HG03354 (cell line): Measurements from ENCODE around the gene MBD3L1.

Experiments used
- ATAC-seq: cut with Tn5 transposase; IDR thresholded peaks from one replicate; pipeline ENCODE4 v1.9.1; 2021; ENCODE audit warnings: mild to moderate bottlenecking; ENCODE audit not compliant: unreplicated experiment, poor library complexity, severe bottlenecking

Gene MBD3L1

DNA sequence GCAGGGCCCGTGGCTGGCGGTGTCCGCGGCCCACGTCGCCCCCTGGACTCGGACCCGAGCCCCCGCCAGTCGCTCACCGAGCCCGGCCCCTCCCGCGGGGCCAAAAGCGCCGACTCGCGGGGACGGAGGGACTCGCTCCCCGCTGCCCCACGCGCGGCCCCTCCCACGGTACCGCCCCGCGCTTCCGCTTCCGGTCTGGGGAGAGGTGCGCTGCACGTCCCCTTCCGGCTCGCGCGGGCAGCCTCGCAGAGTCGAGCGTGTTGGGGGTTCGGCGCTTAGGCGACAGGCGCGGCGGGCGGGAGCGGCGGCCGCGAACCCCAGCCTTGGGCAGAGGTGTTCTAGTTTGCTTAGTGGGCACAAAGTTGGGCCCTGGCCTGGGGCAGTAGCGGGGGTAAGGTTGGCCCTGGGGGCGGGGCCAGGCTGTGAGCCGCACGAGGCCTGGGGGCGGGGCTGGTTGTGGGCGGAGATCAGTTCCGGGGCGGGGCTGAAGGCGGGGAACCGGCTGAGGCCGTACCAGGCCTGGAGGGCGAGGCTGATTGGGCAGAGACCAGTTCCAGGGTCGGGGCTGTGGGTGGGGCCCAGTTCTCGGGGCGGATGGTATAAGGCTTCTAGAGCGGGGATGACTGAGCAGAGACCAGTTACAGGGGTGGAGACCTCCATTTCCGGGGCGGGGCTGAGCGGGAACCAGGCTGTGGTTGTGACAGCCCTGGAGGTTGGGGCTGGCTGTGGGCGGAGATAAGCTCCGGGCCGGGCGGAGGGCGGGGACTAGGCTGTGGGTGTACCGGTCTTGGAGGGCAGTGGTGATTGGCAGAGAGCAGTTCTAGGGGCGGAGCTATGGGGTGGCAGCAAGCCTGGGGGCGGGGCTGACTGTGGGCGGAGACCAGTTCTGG, at the start of gene MBD3L1, which contains the start of gene ZNF558:
Gene MBD3L1, plus strand, starts transcription at position 246 of the 890 bp plus-strand sequence. CDS start 10,302 bp downstream, outside the sequence.
Gene ZNF558, minus strand, starts transcription at position 173 of the 890 bp plus-strand sequence. CDS start 9,645 bp downstream, outside the sequence.
- peak; percentile 86 for ATAC-seq

DNA sequence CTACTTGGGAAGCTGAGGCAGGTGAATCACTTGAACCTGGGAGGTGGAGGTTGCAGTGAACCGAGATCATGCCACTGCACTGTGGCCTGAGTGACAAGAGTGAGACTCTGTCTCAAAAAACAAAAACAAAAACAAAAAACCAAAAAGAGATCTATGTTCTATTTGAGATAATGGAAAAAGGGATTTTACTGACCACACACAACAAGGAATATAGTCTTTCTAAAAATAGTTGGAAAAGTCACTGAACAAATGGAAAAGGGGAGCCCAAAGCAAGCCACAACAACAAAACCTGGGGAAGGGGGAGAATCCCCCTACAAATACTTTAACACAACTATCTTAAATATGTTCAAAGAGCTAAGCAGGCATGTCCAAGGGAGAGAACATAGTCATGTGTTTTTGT, 37.4 kb upstream of the MBD3L1 start:
- no peak for ATAC-seq

DNA sequence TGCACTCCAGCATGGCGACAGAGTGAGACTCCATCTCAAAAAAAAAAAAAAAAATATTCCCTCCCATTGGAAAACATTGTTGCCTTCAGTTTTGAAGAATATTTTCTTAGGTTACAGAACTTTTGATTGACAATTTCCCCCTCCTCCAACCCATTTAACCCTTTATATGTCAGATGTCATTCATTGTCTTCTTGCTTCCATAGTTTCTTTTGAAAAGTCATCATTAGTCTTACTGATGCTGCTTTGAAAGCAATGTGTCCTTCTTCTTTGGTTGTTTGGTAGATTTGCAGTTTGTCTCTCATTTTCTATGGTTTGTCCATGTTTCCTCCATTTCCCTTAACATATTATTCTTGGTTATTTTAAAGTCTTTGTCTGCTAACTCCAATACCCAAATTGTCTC, 25.5 kb upstream of the MBD3L1 start:
- ATAC-seq: no peak

DNA sequence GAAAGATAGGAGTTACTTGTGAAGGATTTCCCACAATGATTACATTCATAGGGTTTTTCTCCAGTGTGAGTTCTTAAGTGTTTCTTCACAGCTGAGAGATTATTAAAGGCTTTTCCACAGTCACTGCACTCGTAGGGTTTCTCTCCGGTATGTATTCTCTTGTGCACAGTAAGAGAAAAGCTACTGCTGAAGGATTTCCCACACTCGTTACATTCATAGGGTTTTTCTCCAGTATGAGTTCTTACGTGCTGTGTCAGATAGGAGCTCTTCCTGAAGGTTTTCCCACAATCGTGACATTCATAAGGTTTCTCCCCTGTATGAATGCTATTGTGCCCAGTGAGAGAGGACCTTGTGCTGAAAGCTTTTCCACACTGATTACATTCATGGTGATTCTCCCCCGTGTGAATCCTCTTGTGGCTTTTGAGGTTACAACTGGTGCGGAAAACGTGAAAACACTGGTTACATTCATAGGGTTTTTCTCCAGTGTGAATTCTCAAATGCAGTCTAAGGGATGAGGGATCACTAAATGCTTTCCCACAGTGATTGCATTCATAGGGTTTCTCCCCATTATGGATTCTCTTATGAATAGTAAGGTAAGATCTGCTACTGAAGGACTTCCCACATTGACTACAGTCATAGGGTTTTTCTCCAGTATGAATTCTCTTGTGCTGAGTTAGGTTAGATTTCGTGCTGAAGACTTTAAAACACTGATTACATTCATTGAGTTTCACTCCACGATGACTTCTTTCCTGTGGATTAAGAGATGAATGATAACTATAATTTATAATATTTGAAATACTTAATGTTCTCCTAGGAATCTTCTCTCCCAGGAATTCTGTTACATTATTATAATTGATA, 20.6 kb upstream of the MBD3L1 start:
- no peak for ATAC-seq

DNA sequence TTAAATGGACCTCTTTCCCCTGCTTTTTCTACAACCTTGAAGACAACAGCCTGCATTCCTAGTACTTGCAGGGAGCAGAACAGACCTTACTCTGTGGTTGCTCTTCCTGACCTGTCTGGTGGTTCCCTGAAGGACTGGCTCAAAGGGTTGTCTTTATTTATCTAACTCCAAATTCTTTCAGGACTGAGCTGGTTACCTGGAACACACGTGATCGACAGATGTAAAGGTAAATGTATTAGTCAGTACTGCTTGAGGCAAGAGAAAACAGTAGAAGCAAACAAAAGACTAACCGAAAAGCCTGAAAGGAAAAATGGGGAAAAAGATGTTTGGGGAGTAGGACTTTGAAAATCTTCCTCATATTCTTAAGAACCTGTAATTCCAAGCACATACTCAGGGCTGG, 18.0 kb upstream of the MBD3L1 start:
- no peak for ATAC-seq

DNA sequence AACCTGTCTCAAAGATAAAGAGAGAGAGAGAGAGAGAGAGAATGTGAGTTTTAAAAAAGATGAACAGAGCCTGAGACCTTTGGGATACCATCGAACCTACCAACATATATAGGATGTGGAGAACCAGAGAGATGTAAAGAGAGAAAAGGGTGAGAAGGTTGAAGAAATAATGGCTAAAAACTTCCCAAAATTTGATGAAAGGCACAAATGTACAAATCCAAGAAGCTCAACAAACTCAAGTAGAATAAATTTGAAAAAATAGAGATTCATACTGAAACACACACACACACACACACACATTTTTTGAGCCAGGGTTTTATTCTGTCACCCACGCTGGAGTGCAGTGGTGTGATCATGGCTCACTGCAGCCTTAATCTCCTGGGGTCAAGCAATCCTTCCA, 16.4 kb upstream of the MBD3L1 start:
- no peak for ATAC-seq

DNA sequence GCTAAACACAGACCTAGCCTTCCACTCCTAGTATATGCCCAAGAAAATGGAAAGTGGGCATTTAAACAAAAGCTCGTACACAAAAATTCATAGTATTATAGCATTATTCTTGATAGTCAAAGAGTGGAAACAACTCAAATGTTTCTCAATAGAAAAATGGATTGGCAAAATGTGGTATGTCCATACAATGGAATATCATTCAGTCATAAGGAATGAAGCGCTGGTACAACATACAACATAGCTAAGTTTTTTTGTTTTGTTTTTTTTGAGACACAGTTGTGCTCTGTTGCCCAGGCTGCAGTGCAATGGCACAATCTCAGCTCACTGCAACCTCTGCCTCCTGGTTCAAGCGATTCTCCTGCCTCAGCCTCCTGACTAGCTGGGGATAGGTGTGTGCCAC, 11.9 kb upstream of the MBD3L1 start:
- no peak for ATAC-seq

DNA sequence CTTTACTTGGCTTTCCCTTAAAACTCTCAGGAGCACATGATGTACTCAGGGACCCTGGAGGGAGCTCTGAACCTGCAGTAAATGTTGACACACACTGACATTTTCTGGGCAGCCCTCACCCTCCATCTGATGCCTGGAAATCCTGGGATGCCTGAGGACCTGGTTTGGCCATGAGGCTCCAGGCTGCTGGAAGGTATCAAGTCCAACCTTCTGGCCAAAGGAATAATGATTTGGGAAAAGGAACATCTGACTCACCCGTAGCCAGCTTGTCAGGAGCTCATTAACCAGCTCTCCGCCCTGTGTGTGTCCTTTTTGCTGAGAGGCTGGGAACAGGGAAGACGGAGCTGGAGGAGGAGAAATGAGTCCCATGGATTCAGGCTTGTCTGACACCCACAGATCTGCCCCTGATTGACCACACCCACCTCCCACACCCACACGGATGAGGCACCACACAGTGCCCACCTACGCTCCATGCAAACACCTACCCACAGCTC, 10.4 kb upstream of the MBD3L1 start:
- ATAC-seq: no peak

DNA sequence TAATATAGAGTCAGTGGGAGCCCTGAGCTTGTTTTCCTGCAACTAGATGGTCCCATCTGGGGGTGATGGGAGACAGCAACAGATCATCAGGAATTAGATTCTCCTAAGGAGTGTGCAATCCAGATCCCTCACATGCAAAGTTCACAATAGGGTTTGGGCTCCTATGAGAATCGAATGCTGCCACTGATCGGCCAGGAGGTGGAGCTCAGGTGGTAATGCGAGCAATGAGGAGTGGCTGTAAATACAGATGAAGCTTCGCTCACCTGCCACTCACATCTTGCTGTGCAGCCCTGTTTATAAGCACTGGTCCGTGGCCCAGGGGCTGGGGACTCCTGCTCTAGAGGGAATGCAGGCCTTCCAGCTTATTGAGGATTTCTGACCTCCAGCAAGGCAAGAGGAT, 5.8 kb upstream of the MBD3L1 start:
- no peak for ATAC-seq

DNA sequence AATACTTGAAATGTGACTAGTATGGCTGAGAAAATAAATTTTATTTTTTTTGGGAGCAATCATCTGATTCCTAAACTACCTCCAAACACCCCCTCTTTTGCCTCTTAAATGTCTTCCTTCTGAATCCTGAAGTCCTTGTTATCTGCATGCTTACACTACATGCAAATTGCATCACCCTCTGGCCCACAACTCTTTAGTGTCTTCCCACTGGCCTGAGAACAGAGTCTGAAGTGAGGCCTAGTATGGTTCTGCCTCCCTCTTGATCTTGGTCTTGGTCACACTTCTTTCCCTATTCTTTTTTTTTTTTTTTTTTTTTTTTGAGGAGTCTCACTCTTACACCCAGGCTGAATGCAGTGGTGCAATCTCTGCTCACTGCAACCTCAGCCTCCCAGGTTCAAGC, 4.9 kb upstream of the MBD3L1 start:
- ATAC-seq: no peak

DNA sequence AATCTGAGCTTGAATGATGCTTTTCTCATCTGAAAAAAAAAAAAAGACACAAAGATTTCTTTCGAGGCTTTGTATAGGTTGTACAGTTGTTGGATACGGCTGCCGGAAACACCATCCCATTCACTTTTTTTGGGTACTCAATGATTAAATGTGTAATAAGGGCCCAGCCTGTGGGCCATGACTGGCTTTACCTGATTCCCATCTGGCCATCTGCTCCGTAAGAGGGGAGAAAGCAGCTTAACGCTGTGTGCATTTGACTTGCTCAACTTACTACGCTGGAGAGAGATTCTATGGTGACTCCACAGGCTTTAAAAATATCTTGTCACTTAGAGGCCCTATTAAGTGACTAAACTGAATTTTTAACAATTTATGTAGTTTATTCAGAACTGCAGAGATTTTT, 804 bp upstream of the MBD3L1 start:
- no peak for ATAC-seq

DNA sequence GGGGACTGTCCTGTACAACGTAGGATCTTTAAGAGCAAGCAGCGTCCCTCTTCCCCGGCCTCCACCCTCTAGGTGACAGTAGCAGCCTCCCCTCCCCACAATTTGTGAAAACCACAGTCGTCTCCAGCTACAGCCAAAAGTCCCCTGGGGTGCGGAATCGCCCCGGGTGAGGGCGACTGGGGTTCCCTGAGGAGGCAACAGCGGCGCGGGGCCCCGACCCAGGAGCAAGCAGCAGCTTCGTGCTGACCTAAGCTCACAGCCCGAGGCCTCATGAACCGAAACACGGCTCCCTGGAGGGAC, 395 bp upstream of the MBD3L1 start:
- ATAC-seq: peak; percentile 17

DNA sequence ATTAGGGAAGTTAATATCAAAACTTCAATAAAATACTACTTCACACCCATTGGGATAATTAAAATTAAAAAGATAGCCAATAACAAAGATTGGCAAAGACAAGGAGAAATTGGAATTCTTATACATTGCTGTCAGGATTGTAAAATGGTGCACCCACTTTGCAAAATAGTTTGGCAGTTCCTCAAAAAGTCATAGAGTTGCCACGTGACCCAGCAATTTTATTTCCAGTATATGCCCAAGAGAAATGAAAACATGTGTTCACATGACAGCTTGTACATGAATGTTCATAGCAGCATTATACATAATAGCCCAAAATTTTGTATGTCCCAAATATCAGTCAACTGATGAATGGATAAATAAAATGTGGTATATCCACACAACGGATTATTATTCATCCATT, 3.3 kb downstream of the MBD3L1 start:
- no peak for ATAC-seq

DNA sequence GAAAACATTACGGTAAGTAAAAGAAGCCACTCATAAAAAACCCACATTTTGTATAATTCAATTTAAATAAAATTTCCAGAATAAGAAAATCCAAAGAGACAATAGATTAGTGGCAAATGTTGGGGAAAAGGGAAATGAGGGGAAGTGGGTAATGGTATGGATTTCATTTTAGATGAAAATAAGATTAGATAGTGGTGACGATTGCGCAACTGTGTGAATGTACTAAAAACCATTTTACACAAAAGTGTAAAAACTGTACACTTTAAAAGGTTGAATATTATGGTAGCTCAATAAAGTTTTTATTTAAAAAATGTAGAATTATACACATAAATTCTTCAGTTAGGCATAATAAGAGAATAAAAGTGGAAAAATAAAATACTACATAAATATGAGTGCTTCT, 3.7 kb downstream of the MBD3L1 start:
- ATAC-seq: no peak

DNA sequence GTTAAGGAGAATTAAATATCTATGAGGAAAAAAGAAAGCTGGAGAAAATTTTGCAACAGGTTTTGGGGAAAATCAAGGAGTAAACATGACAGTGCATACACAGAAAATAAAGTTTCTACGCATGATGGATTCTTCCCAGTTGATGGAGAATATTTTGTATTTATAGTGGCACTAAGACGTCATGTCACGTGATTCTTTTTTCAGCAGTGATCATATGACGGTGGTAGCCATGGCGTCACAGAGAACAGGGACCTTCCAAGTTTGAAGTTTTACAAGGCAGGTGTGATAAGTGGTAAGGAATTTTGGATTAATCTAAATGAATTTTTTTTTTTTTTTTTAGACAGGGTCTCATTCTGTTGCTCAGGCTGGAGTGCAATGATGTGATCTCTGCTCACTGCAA, 8.5 kb downstream of the MBD3L1 start:
- no peak for ATAC-seq

DNA sequence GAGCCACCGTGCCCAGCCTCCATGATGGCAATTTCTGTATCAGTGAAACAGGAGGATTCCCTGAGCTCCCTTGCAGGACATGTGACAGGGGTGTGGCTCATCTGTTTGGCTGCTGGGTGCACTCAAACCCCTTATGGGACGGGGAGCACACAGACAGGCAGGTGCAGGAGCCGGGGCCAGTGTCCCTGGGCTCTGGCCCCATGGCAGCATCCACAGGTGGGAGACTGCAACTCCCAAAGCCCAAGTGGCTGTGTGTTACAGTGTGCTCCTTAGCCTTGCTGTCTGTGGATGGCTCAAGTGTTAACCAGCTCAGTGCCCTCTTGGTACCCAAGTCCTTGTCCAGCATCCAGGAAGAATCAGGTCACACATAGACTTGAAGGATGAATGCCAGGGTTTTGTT, 14.6 kb downstream of the MBD3L1 start:
- ATAC-seq: no peak

DNA sequence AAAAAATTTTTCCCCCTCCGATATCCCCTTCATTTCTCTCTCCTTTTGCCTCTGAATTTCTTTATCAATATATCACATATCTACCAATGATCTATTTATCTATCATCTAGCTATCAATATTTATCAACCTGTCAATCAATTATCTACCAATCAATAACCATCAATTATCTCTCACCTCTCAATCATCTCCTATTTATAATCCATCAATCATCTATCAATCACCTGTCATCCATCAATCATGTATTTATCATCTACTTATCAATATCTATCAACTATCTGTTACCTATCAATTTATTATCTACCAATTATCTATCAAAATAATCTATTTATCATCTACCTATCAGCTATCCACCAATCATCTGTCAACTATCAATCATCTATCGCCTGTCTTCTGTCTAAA, 17.1 kb downstream of the MBD3L1 start:
- ATAC-seq: no peak

DNA sequence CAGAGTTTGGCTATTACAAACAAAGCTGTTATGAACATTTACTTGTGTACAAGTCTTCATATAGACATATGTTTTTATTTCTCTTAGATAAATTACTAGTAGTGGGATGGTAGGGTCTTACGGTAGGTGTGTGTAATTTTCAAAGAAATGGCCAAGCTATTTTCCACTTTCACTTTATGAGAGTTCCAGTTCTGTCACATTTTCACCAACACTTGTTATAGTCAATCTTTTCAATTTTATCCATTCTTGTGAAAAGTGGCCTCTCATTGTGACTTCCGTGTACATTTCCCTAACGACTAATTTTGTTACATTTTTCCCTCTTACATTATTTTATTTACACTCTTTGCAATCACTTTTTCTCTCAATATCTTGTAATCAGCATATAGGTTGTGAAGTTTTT, 18.3 kb downstream of the MBD3L1 start:
- no peak for ATAC-seq

DNA sequence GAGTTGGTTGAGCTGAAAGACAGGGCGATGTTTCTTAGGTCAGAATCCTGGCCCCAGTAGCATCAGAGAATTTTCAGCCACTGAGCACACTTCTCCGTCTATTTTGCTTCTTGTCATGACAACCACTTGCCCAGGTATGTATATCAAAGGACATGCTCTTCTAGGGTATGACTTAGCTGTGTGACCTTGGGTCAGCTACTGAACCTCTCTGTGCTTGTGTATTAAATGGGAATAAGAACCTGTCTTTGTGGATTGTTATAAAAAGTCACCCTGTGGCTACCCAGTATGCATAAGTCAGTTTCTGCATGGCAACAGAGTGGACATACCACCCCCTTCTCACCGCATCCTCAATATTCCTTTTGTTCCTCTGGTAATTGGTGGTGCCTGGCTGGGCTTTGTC, 26.1 kb downstream of the MBD3L1 start:
- no peak for ATAC-seq

DNA sequence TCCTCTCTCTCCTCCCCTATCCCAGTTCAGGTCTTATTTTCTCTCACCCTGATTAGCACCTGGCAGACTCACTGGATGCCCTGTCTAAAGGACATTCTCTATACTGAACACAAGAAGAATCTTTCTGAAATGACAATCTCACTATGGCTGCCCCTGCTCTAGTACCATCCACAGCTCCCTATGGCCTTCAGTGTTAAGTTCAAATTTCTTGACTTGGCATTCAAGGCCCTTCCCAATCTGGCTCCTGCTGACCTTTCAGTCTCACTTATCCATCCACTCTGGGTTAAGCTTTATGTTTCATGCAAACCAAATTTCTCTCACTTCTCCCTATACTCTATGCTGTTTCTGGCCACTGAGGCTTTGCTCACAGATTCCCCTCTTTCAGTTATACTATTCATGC, 34.2 kb downstream of the MBD3L1 start:
- ATAC-seq: no peak
